ENCODE results near the gene TMEM126A.
"Not testable (repeated sequence)": the region's sequence is repeated elsewhere in the genome, so short reads cannot be mapped to it uniquely, and the experiment has no call there.

Gene TMEM126A
- 11.2 to 42.0 (median 13.1) reads per million in 3 experiments for total RNA-seq

GRCh38 chr11:85647604-85648299, at the start of gene TMEM126A:
Gene TMEM126A, plus strand, starts transcription at chr11:85647967. Its CDS starts 2,289 bp downstream, at chr11:85650256.
- DNase-seq, result peak; percentile 90

- DNase-seq, result no peak
Measured at GRCh38 chr11:85599083-85599482, 48.7 kb upstream of the TMEM126A start.

DNA sequence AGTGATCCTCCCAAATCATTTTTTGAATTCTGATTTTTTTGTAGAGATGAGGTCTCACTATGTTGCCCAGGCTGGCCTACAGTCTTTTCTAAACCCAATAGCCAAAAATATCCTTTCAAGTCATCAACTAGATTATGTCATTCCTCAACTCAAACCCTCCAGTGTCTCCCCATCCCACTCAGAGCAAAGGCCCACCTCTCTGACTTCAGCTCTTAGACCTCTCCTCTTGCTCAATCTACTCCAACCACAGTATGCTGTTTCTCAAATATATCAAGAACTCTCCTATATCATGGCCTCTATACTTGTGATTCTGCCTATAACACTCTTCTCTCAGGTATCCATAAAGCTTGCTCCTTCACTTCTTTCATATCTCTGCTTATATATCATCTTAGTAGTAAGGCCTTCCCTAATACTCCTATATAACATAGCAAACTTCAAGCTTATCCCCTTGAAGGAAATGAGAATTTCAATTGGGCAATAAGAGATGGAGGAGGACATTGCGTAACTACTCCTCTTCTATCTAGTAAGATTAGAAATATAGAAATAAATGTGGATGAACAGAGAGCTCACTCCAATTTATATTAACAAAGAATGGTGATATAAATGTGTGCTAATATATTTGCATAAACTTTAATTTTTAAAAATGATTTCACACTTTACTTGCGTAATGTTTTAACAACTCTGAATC, 45.1 kb upstream of the TMEM126A start:
- DNase-seq, result no peak

DNA sequence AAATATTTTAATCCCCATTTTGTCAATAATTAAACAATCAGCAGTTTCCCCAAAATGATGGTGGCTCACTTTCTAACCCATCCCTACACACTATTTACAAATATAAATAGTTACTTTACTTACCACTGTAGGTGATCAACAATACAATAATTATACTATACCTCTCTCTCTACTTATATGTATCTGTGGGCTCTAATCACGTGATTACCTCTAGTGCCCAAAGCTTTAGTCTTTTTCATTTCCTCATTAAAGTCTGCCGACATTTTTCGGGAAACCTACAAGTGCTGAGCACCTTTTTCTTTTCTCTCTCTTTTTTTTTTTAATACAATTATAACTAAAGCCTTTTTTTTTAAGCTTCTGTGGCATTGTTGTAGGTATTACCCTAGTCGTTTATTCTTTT, 44.5 kb upstream of the TMEM126A start:
- no peak for DNase-seq

DNA sequence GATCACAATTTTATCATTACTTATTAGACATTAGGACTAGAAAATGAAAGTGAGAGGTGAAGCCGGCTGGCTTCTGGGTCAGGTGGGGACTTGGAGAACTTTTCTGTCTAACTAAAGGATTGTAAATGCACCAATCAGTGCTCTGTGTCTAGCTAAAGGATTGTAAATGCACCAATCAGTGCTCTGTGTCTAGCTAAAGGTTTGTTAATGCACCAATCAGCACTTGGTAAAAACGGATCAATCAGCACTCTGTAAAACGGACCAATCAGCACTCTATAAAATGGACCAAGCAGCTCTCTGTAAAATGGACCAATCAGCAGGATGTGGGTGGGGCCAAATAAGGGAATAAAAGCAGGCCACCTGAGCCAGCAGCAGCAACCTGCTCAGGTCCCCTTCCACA, 41.5 kb upstream of the TMEM126A start:
- not testable (repeated sequence) for DNase-seq

GRCh38 chr11:85608621-85609020, 39.1 kb upstream of the TMEM126A start:
- not testable (repeated sequence) for DNase-seq

GRCh38 chr11:85609286-85609685, 38.5 kb upstream of the TMEM126A start:
- DNase-seq, result not testable (repeated sequence)

DNA sequence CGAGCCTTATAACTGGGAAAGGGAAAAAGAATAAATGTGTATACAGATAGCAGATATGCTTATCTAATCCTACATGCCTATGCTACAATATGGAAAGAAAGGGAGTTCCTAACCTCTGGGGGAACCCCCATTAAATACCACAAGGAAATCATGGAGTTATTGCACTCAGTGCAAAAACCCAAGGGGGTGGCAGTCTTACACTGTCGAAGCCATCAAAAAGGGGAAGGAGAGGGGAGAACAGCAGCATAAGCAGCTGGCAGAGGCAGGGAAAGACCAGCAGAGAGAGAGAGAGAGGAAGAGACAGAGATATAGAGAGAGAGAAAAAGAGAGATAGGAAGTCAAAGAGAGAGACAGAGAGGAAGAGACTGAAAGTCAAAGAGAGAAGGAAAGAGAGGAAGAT, 36.1 kb upstream of the TMEM126A start:
- not testable (repeated sequence) for DNase-seq

- no peak for DNase-seq
Measured at GRCh38 chr11:85619499-85619898, 28.3 kb upstream of the TMEM126A start.

DNA sequence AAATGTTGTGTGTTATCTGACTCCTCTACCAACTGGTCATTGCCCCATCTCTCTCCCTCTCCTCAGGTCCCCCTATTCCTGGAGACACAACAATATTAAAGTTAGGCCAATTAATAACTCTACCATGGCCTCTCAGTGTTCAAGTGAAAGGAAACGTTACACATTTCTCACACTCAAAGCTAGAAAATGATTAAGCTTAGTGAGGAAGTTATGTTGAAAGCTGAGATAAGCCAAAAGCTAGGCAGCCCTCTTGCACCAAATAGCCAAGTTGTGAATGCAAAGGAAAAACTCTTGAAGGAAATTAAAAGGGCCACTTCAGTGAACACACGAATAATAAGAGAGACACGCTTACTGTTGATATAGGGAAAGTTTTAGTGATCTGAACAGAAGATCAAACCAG, 27.5 kb upstream of the TMEM126A start:
- DNase-seq, result no peak

- no peak for DNase-seq
Measured at GRCh38 chr11:85626496-85626895, 21.3 kb upstream of the TMEM126A start.

DNA sequence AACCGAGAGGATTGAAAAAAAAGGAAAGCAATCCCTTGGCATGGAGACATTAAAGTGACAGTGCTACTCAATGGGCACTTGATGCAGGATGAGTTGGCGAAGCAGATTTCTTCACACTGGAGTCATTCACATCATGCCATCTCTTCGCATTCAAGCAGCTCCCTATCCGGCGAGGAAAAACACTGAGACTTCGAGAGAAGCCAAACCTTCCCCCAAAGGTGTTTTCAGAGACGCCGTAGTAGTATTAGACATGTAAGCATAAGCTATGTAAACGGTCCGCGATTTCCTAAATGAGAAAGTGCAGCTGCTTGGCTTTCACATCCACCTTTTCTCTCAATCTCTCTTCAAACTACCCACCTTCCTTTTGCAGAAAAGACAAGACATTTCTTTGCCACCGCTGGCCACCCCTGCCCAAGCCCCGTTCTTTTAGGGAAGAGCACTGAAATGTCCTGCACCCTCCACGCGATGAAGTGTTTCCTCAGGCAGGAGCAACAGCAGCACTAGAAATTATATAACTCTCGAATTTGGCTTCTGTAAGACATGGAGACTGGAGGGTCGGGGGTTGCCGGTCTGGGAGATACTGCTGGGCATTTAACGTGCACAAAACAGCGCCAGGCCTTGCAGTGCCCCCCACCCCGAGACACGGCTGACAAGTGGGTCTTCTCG, 20.3 kb upstream of the TMEM126A start, which contains the start of gene DLG2:
DLG2 (minus strand) TSS at position 13 of the 666 bp plus-strand sequence.
- DNase-seq, result no peak

DNA sequence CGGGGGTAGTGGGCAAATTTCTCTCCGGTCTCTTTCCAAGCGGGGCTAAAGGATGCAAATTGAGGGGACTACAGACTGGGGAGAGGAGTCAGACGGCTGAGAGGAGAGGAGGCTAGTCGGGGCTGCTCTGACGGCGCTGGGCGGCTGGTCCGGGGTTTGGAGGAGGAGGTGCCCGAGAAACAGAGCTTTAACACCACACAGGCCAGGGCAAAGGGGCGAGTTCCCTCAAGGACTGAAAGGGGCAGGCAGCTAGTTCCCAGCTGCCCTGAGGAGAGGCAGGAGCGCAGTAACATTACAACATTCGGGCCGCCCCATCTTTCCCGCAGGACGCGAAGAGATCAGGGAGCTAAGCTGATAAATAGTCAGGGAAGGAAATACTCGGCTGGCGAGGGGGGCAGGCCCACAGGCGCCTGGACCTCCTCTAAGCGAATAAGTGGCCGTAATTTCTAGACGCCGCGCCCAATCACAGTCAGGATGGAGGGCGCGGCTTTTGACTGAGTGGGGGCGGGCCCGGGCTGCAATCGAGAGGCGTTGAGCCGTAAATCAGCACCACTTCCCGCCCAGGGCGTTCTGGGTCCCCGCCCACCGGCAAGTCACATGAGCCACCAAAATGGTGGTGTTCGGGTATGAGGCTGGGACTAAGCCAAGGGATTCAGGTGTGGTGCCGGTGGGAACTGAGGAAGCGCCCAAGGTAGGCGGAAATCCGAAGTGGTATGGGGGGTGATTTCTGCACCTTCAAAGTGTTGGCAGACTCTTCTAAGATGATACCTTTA, 19.6 kb upstream of the TMEM126A start, which contains the start of gene TMEM126B:
TMEM126B (plus strand) TSS at position 596 of the 773 bp plus-strand sequence; CDS start at position 611, 15 bp downstream.
- DNase-seq, result peak; percentile 95

GRCh38 chr11:85628771-85629341, 18.9 kb upstream of the TMEM126A start:
- no peak for DNase-seq

DNA sequence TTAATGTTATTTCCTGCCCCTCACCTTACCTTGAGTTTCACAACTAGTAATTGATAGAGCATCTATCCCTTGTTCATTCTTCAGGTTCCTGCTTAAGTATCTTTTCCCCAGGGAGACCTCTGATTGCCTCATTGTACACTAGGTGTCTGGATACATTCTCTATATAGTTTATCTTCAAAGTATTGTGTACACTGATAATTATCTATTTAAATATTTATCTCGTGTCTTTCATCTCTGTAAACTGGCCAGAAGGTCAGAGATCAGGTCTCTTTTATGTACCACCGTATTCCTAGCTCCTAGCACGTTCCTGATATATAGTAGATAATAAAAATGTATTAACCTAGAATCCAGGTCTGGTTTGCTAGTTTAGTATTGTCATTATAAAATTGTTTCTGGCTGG, 13.0 kb upstream of the TMEM126A start:
- DNase-seq, result no peak

GRCh38 chr11:85643191-85643614, 4.6 kb upstream of the TMEM126A start:
- DNase-seq, result no peak

DNA sequence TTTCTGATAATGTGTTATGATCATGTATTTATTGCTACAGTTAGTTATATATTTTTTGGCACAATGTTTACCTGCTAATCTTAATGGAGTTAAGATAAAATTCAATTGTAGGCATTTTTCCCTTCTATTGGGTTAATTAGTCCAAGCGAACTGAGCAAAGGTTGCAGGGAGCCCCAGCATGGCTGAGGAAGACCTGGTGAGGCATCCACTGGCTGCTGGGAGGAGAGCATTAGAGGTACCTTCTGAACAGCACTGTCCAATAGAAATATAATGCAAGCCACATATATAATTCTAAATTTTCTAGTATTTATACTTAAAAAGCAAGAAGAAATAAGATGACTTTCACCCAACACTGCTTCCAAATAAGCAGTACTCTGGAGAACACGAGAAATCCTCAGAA, 689 bp upstream of the TMEM126A start:
- no peak for DNase-seq

- DNase-seq, result no peak
Measured at GRCh38 chr11:85651118-85651517, 3.4 kb downstream of the TMEM126A start.

DNA sequence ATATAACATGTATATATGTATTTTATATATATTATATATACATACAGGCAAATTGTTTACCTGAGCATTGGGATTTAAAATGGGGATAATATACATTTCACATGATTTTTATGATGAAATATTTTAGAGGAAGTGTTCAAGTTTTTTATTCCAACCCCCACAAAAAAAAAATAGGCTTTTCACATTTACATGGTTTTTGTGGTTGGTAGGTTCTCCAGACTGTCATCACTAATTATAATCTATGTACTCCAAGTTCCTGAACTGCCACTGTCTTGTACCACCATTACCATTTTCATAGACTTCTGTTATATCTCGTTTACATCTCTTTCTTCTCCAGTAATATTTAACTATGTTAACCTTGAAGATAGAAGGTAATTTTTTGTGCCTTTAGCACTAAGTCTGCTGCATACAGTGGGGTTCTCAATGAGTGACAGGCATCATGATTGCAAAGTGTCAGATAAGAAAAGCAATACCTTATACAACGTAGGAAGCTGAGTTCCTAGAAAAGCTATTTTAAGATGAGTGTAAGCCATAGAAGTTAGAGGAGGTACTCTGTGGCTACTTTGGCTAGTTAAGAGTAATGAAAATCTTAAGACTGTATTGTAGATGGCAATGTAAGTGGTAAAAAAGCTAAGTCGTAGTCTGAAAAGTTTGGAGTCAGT, 5.2 kb downstream of the TMEM126A start:
- DNase-seq, result no peak

DNA sequence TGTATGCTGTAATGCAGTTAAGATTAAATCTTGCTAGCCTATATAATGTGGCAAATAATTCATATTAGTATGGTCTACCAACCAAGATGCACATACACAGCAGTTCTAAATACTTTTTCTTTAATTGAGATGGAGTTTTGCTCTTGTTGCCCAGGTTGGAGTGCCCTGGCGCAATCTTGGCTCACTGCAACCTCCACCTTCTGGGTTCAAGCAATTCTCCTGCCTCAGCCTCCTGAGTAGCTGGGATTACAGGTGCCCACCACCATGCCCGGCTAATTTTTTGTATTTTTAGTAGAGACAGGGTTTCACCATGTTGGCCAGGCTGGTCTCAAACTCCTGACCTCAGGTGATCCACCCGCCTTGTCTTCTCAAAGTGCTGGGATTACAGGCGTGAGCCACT, 6.6 kb downstream of the TMEM126A start:
- DNase-seq, result not testable (repeated sequence)

DNA sequence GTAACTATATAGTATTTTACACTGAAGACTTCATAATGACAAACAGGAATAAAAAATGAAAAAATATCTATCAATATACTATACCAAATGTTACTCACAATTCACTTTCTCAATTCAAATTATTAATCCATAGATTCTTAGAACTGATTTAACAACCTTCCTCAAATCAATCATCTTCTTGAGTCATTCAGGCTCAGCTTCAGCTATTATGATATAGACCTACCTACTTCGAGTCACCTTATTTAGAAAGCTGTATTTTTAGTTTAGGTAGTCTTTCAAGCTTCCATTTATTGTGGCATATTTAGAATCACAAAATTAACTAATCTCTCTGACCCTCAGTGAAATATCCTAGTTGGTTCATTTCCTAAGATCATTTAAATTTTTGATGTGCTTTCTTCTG, 9.0 kb downstream of the TMEM126A start:
- DNase-seq, result no peak

- DNase-seq, result no peak
Measured at GRCh38 chr11:85658180-85658579, 10.4 kb downstream of the TMEM126A start.
